HFF-Myc (cell line): Measurements from ENCODE around the gene PNMA6E.
A peak's percentile ranks its signal among the peaks of the same experiment; 100 is the strongest.

ENCODE experiments used
- DNase-seq: peaks from one replicate; pipeline ENCODE4 v3.0.0-alpha.2; 2011; ENCODE audit warnings: low read depth; ENCODE audit errors: extremely low read depth
- H3K4me3 ChIP-seq: replicated peaks from 2 replicates; pipeline ENCODE4 v1.5.1; 2011; ENCODE audit warnings: low read depth, mild to moderate bottlenecking, control low read depth, low read length
- TF ChIP-seq, protein P1 (sequence below): IDR thresholded peaks from 2 replicates; pipeline ENCODE4 v1.5.1; 2012; ENCODE audit warnings: mild to moderate bottlenecking, low read depth, low read length, control low read depth; ENCODE audit errors: missing control alignments

The PNMA6E gene

DNA sequence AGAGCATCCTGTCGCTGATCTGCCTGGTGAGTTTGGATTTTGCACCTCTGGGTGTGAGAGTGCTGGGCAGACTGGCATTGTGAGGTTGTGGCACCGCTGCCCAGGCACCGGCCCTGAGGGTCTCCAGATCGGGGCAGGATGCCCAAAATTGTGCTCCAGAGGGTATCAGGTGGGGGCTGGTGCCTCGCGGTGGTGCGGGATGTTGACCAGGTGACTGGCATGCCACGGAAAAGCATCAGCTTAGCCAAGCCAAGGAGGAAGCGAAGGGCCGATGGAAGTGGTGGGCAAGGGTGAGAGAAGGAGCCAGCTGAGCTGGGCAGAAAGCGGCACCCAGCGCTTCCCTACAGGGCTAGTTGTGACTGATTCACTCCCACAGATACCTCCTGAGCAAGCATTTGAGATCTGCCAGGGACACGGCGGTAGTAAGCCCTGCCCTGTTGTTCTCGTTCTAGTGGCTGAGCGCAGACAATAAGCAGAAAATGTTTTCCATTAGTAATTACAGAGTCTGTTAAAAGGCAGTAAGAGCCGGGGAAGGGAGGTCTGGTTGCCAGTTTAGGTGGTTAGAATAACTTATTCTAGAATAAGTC lies 10.9 kb upstream of the PNMA6E start:
- TF ChIP-seq, protein P1, sequence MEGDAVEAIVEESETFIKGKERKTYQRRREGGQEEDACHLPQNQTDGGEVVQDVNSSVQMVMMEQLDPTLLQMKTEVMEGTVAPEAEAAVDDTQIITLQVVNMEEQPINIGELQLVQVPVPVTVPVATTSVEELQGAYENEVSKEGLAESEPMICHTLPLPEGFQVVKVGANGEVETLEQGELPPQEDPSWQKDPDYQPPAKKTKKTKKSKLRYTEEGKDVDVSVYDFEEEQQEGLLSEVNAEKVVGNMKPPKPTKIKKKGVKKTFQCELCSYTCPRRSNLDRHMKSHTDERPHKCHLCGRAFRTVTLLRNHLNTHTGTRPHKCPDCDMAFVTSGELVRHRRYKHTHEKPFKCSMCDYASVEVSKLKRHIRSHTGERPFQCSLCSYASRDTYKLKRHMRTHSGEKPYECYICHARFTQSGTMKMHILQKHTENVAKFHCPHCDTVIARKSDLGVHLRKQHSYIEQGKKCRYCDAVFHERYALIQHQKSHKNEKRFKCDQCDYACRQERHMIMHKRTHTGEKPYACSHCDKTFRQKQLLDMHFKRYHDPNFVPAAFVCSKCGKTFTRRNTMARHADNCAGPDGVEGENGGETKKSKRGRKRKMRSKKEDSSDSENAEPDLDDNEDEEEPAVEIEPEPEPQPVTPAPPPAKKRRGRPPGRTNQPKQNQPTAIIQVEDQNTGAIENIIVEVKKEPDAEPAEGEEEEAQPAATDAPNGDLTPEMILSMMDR: no peak
- H3K4me3 ChIP-seq: peak overlapping the region; percentile 35
- no peak for DNase-seq

DNA sequence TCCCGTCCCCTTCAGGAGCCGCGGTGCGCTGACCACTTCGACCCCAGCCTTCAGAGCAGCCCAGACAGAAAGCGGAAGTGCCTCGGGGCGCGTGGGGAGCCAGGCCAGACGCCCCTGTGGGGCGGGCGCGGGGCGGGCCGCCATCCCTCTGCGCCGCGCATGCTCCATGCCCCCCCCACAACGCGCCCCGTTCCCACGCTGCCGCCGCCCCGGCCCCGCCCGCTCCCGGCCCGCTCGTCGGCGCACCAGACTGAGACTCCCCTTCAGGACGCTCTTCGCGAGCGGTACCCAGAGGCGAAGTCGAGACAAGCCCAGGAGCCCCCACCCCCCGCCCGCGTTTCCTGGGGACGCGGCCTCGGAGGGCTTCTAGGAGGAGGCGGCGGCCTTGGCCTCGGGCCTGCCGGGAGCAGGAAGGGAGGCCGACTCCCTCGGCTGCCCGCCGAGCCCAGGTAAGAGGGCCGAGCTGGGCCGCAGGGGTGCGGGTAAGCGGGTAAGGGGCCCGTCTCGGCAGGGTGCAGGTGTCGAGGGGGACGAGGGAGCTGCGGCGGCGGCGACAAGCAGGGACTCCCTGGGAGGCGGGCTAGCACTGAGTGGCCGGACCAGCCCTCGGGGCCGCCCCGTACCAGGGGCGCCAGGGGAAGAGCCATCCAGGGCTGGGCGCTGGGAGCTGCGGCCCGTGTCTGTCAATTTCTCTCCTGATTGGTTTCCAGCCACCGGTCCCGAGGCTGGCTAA lies 10.3 kb upstream of the PNMA6E start, which contains the start of gene ZFP92:
Gene ZFP92 (plus strand): TSS at position 218 of the 733 bp plus-strand sequence. CDS start 6,851 bp downstream, outside the sequence.
- TF ChIP-seq, protein P1: no peak
- H3K4me3 ChIP-seq: peak within 1 kb of the TSS; percentile 35
- DNase-seq: no peak

DNA sequence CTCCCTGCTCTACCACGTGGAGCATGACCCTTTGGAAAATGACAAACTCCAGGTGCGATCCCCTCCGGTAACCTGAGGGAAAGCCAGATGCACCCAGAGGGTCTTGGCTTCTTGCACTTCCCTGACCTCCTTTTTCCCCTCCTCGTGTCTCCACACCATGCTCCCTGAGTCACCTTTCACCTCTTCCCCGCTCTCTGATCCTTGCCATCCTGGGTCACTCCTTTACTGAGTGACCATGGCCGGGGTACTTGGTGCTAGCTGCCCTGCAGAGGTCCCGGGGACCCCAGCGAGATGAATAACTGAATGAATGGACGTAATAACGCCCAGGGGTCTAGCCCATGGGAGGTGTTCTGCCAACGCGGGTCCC lies 9.7 kb upstream of the PNMA6E start:
- H3K4me3 ChIP-seq: peak overlapping the region; percentile 35; the same call in 1 of the 2 replicates
- TF ChIP-seq, protein P1: no peak
- no peak for DNase-seq

DNA sequence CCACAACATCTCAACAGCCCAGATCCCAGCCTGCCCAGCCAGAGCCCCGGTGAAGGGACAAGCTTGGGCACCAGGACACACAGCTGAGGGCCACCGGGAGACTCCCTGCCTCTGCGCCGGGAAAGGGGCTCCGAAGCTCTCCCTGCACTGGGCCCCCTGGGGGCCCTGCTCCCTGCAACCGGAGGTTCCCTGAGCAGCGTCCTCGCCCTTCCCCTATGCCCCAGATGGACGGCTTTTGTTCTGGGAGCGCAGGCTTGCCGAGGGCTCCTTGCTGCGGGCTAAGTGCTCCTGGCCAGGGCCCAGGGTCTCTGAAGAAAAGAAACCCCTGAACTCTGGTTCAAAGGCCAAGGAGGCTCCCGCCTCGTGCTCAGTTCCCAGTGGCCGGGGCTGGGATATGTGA lies 9.2 kb upstream of the PNMA6E start:
- no peak for DNase-seq
- TF ChIP-seq, protein P1: no peak
- no peak overlapping the region for H3K4me3 ChIP-seq

DNA sequence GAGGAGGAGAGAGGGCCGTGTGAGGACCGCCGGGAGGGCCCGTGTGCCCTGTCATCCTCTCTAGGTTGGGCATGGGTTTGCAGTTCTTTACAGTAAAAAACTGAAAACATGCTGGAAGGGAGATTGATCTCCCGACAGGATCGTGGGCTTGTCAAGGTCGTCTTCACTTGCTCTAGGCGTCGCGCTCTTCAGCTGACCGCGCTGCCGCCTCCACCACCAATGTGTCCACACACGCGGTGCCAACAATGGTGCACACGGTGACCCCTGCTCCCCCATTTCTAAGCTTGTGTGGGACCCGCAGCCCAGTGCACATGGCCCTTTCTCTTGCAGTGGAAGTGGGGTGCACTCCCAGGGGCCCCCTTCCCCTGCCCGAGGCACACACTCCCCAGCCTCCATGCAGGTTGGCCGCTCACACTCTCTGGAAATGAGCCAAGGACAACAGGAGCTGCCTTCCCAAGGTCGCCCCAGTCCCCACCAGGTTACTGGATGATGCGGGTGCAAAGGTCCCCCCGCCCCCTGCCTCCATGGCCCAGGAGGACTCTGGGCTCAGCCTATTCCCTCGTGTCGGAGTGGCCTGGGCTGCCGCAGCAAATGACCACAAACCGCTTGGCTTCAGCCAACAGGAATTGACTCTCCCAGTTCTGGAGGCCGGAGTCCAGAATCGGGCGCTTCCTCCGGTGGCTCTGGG lies 8.4 kb upstream of the PNMA6E start:
- TF ChIP-seq, protein P1: no peak
- H3K4me3 ChIP-seq: no peak overlapping the region
- no peak for DNase-seq

DNA sequence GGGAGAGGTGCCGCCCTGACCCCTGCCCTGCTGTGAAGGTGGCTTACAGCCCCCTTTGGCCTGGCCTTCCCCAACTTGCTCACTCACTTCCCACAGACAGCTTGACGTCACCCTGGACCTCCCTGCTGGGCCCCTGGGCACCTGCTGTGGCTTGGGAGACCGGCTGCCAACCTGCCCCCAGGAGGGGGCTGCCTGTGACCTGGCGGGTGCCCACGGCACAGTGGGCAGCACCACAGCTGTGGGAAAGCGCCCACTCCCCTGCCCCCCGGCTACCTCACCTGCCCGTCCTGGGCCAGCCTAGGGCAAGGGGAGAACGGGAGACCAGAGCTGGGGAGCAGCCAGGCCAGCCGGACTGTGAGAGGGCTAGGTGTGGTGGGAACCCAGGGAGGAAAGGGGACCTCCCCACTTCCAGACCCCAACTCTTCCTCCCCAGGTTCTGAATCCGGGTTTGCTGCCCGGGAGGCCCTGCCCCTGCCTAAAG lies 7.8 kb upstream of the PNMA6E start:
- TF ChIP-seq, protein P1: no peak
- DNase-seq: no peak
- no peak overlapping the region for H3K4me3 ChIP-seq
